NK-92 treated with Interleukin-12 subunit alpha and Interleukin-12 subunit beta, amount 100 ng/mL, for 24 hours (cell line): ENCODE results near the gene B4GALT3.
A peak's percentile ranks its signal among the peaks of the same experiment; 100 is the strongest.

ENCODE experiments used
- DNase-seq: peaks from one replicate; lab custom pipeline; 2025; lab: John Stamatoyannopoulos, UW

B4GALT3 gene

GRCh38 chr1:161206411-161207140 lies 29.3 kb upstream of the B4GALT3 start:
- DNase-seq: no peak

GRCh38 chr1:161201836-161202712 lies 24.8 kb upstream of the B4GALT3 start, which contains the start of gene NDUFS2:
Gene NDUFS2, plus strand, starts transcription at chr1:161202367. Its CDS starts 19 bp downstream, at chr1:161202386.
- peak; percentile 94 for DNase-seq

GRCh38 chr1:161200992-161201835 lies 23.9 kb upstream of the B4GALT3 start:
- DNase-seq: no peak

- DNase-seq: no peak
Measured at GRCh38 chr1:161200421-161200991, 23.2 kb upstream of the B4GALT3 start.

GRCh38 chr1:161199506-161200139 lies 22.3 kb upstream of the B4GALT3 start:
- DNase-seq: no peak

GRCh38 chr1:161198897-161199431 lies 21.7 kb upstream of the B4GALT3 start, which contains the start of gene ADAMTS4:
Gene ADAMTS4, minus strand, starts transcription at chr1:161199054. Its CDS starts 427 bp downstream, at chr1:161198627.
- DNase-seq: no peak

- DNase-seq: no peak
Measured at GRCh38 chr1:161198194-161198896, 21.0 kb upstream of the B4GALT3 start.

- DNase-seq: no peak
Measured at GRCh38 chr1:161197560-161198193, 20.4 kb upstream of the B4GALT3 start.

- DNase-seq: no peak
Measured at GRCh38 chr1:161196521-161197451, 19.5 kb upstream of the B4GALT3 start.

GRCh38 chr1:161196111-161196510 lies 18.8 kb upstream of the B4GALT3 start:
- no peak for DNase-seq

- DNase-seq: no peak
Measured at GRCh38 chr1:161195171-161195570, 17.9 kb upstream of the B4GALT3 start.

GRCh38 chr1:161193561-161194235 lies 16.4 kb upstream of the B4GALT3 start:
- no peak for DNase-seq

- peak; percentile 51 for DNase-seq
Measured at GRCh38 chr1:161192476-161193465, 15.5 kb upstream of the B4GALT3 start.

- DNase-seq: no peak
Measured at GRCh38 chr1:161191971-161192370, 14.7 kb upstream of the B4GALT3 start.

- DNase-seq: no peak
Measured at GRCh38 chr1:161190962-161191521, 13.7 kb upstream of the B4GALT3 start.

GRCh38 chr1:161189036-161189435 lies 11.7 kb upstream of the B4GALT3 start:
- no peak for DNase-seq
